MCF 10A (cell line): ENCODE data around the gene IAH1. TPM values are rescaled to one million over a fixed set of nuclear protein-coding genes. Genes with fewer than 3 reads are reported as not detected.
"Not testable (repeated sequence)": the region's sequence is repeated elsewhere in the genome, so short reads cannot be mapped to it uniquely, and the experiment has no call there.

Experiments used
- BruUV-seq: library from RNA; stranded (reverse); fragments of 400-500 nt; replicated peaks from 2 replicates; lab custom pipeline; 2021; lab: Mats Ljungman, UMichigan
- CTCF ChIA-PET: fragments of 300-600 bp; sonication (Branson Sonifier 250); formaldehyde crosslinking; extraction: SDS; loops from one replicate; lab custom pipeline; 2021; ENCODE audit warnings: antibody characterized with exemption, inconsistent platforms; lab: Yijun Ruan, JAX
- POLR2A ChIA-PET: fragments of 300-600, 350-650 bp; sonication (Branson Sonifier 250); formaldehyde crosslinking; extraction: SDS; loops from one replicate; lab custom pipeline; 2020; ENCODE audit warnings: antibody characterized with exemption, inconsistent platforms; lab: Yijun Ruan, JAX
- DNase-seq: peaks from one replicate; pipeline ENCODE4 v3.0.0-alpha.2; 2018; ENCODE audit not compliant: unreplicated experiment
- H3K27ac Mint-ChIP-seq: one replicate; pipeline ENCODE4 v1.8.0; 2022; ENCODE audit warnings: mild to moderate bottlenecking, low read depth, mixed read lengths; ENCODE audit not compliant: unreplicated experiment
- H3K27me3 Mint-ChIP-seq: one replicate; pipeline ENCODE4 v1.8.0; 2022; ENCODE audit warnings: mixed read lengths; ENCODE audit not compliant: insufficient read depth, unreplicated experiment
- H3K36me3 Mint-ChIP-seq: one replicate; pipeline ENCODE4 v1.8.0; 2022; ENCODE audit warnings: mild to moderate bottlenecking, moderate library complexity, mixed read lengths; ENCODE audit not compliant: insufficient read depth, unreplicated experiment
- H3K4me1 Mint-ChIP-seq: one replicate; pipeline ENCODE4 v1.8.0; 2022; ENCODE audit warnings: mixed read lengths; ENCODE audit not compliant: insufficient read depth, unreplicated experiment
- H3K4me3 Mint-ChIP-seq: one replicate; pipeline ENCODE4 v1.8.0; 2022; ENCODE audit warnings: mild to moderate bottlenecking, moderate library complexity, mixed read lengths; ENCODE audit not compliant: unreplicated experiment
- H3K9me3 Mint-ChIP-seq: one replicate; pipeline ENCODE4 v1.8.0; 2022; ENCODE audit warnings: mixed read lengths; ENCODE audit not compliant: unreplicated experiment
- CTCF ChIP-seq: fragments of 200-600 bp; IDR thresholded peaks from one replicate; pipeline ENCODE4 v1.8.0; 2022; ENCODE audit warnings: antibody characterized with exemption, mild to moderate bottlenecking; ENCODE audit not compliant: unreplicated experiment
- intact Hi-C: fragments of 100-400 bp; cut with micrococcal nuclease; formaldehyde crosslinking; loops from 2 replicates; pipeline ENCODE4 v1.14.1; 2022
- total RNA-seq: library from RNA; stranded (reverse); gene quantifications from 2 replicates; pipeline ENCODE4 v1.2.3, GENCODE V29; 2022

IAH1 gene
- total RNA-seq, 1 experiment from 2014 or later: 74.7 TPM

GRCh38 chr2:9494081-9494480 lies 19.7 kb downstream of the IAH1 start:
- CTCF ChIA-PET: interaction anchor here (0.6 kb wide), 1 partner anchor 916 kb away, joined by 3 read pairs; no protein-coding TSS in a partner anchor
- intact Hi-C loops: no loop called here
- no peak overlapping the region for H3K4me3 Mint-ChIP-seq
- BruUV-seq: no TSS peak
- no peaks in the 10 kb centered on the region for H3K27me3 Mint-ChIP-seq
- POLR2A ChIA-PET: interaction anchor here (0.7 to 0.9 kb wide), 2 partner anchors 61 to 1108 kb away, joined by 3 read pairs; partner anchors contain the start of gene ADAM17
- peaks cover 93% of the 10 kb centered on the region for H3K36me3 Mint-ChIP-seq
- H3K4me1 Mint-ChIP-seq: no peaks in the 10 kb centered on the region
- no peak for TF ChIP-seq CTCF
- peak overlapping the region; percentile 37 for H3K27ac Mint-ChIP-seq
- no peaks in the 10 kb centered on the region for H3K9me3 Mint-ChIP-seq
- no peak for DNase-seq

DNA sequence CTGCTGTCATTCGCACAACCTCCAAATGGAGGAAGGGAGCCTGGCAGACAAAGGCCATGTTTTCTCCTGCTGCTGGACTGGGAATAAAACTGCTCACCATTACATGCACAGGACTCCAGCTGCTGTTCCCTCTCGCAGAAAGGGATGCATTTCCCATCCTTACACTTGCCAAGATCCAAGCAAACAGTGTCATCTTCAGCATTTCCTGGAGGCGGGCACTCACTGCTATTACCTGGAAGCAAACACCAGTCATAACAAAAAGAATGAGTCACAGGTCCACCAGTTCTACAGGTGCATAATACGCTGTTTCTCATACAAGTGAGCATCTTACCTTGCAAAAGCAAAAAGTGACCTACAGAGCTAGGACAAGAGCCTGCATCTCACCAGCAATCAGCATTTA lies 22.7 kb downstream of the IAH1 start:
- POLR2A ChIA-PET: no interaction called here
- CTCF ChIA-PET: no interaction called here
- BruUV-seq: no TSS peak

DNA sequence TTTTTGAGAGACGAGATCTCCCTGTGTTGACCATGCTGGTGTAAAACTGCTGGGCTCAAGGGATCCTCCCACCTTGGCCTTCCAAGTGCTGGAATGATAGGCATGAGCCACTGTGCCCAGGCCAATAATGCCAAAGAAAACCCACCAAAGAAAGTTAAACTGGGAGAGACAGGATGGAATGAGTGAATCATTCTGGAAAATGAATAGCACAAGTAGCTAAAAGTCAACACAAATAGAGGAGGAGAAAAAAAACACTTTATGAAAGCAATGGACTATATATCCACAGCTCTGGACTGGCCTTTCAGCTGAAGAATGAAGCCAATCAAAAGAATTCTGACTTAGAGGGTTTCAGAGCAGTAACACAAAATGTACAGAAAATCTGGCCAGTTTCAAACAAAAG lies 23.9 kb downstream of the IAH1 start:
- ChIA-PET POLR2A (no interaction called here), CTCF (interaction anchor here (0.7 kb wide), 1 partner anchor 22 kb away, joined by 3 read pairs; no protein-coding TSS in a partner anchor)
- DNase-seq: no peak
- intact Hi-C loops: no loop called here
- TF ChIP-seq CTCF: no peak
- H3K36me3 Mint-ChIP-seq: peaks cover 93% of the 10 kb centered on the region
- H3K27me3 Mint-ChIP-seq: no peaks in the 10 kb centered on the region
- no peak overlapping the region for H3K4me3 Mint-ChIP-seq
- no peaks in the 10 kb centered on the region for H3K9me3 Mint-ChIP-seq
- peaks cover 4% of the 10 kb centered on the region for H3K4me1 Mint-ChIP-seq
- no TSS peak for BruUV-seq
- no peak overlapping the region for H3K27ac Mint-ChIP-seq

More for the DNA sequence above, 22.7 kb downstream of the IAH1 start:
- H3K27ac Mint-ChIP-seq: no peak overlapping the region
- peaks cover 88% of the 10 kb centered on the region for H3K36me3 Mint-ChIP-seq
- H3K4me3 Mint-ChIP-seq: no peak overlapping the region
- H3K9me3 Mint-ChIP-seq: no peaks in the 10 kb centered on the region
- no peak for TF ChIP-seq CTCF
- H3K4me1 Mint-ChIP-seq: peaks cover under 1% of the 10 kb centered on the region
- intact Hi-C loops: no loop called here
- peak; percentile 47 for DNase-seq
- H3K27me3 Mint-ChIP-seq: no peaks in the 10 kb centered on the region

GRCh38 chr2:9508931-9509330 lies 34.6 kb downstream of the IAH1 start:
- no peaks in the 10 kb centered on the region for H3K27me3 Mint-ChIP-seq
- no peaks in the 10 kb centered on the region for H3K9me3 Mint-ChIP-seq
- ChIA-PET POLR2A (interaction anchor here (0.7 to 1.2 kb wide), 2 partner anchors 24 to 121 kb away, joined by 3 to 6 read pairs; no protein-coding TSS in a partner anchor), CTCF (interaction anchor here (1.1 kb wide), 1 partner anchor 46 kb away, joined by 4 read pairs; no protein-coding TSS in a partner anchor)
- no peak overlapping the region for H3K27ac Mint-ChIP-seq
- peaks cover 77% of the 10 kb centered on the region for H3K36me3 Mint-ChIP-seq
- intact Hi-C loops: no loop called here
- no peak for DNase-seq
- H3K4me3 Mint-ChIP-seq: no peak overlapping the region
- BruUV-seq: no TSS peak
- no peak for TF ChIP-seq CTCF
- no peaks in the 10 kb centered on the region for H3K4me1 Mint-ChIP-seq

DNA sequence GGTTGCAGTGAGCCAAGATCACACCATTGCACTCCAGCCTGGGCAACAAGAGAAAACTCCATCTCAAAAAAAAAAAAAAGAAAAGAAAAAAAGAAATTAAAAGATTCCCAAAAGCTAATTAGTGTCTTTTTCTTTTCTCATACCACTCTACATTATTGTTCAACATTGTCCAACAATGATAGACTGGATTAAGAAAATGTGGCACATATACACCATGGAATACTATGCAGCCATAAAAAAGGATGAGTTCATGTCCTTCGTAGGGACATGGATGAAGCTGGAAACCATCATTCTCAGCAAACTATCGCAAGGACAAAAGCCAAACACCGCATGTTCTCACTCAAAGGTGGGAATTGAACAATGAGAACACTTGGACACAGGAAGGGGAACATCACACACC lies 39.6 kb downstream of the IAH1 start:
- POLR2A ChIA-PET, intact Hi-C loops, H3K27ac Mint-ChIP-seq, DNase-seq, H3K9me3 Mint-ChIP-seq, H3K4me1 Mint-ChIP-seq, H3K27me3 Mint-ChIP-seq, H3K4me3 Mint-ChIP-seq, BruUV-seq: not testable (repeated sequence)
- H3K36me3 Mint-ChIP-seq: peaks cover 71% of the 10 kb centered on the region
- CTCF ChIA-PET: interaction anchor here (0.6 kb wide), 1 partner anchor 921 kb away, joined by 3 read pairs; no protein-coding TSS in a partner anchor
